RCC 7860 (cell line): Measurements from ENCODE around the gene PRKG1.

Source experiments
- DNase-seq: peaks from one replicate; pipeline ENCODE4 v3.0.0-alpha.2; 2015; ENCODE audit warnings: low spot score
- FAIRE-seq: peaks from 2 replicates; lab custom pipeline; 2012; peaks lifted over from hg19 to GRCh38; lab: Jason Lieb, UNC

Gene PRKG1

DNA sequence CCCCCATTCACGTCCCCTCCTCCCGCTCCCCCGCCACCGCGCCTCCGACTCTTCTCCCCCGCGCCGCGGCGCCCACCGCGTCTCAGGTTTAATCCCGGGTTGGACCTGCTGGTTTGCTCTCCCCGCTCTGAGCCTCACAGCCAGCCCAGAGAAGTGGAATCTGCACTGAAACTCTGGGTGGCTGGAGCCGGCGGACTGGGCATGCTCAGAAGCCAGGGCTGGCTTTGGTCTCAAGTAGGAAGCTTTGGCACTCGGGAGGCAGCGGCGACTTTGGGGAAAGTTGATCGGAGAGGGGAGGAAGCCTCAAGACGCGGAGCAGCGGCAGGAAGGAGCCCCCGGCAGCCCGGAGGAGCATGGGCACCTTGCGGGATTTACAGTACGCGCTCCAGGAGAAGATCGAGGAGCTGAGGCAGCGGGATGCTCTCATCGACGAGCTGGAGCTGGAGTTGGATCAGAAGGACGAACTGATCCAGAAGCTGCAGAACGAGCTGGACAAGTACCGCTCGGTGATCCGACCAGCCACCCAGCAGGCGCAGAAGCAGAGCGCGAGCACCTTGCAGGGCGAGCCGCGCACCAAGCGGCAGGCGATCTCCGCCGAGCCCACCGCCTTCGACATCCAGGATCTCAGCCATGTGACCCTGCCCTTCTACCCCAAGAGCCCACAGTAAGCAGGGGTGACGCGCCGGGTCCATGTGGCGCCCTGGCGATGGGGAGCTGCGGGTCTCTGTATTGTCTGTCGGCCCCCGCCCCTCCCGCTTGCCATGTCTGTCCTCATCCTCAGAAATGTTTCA is at the start of gene PRKG1:
Gene PRKG1, plus strand, starts transcription at position 250 of the 791 bp plus-strand sequence.
- FAIRE-seq (no peak), DNase-seq (no peak)

DNA sequence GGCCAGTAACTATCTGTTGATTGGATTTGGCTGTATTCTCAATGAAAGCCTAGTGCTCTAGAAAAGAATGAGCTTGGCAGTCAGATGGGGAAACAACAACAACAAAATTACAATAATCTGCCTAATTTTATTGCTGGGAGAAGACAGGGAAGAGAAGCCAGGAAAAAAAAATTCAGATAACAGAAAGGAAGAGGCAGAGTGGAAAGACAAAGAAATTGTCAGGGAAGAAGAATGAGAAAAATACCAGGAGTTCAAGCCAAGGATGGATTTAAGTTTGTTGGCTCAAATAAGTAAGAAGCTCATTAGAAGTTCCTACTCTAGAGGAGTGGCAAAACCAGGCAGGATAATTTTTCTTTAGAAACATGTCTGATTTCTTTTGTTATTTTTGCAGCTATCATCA is 45.9 kb upstream of the PRKG1 start:
- DNase-seq (no peak), FAIRE-seq (no peak)

DNA sequence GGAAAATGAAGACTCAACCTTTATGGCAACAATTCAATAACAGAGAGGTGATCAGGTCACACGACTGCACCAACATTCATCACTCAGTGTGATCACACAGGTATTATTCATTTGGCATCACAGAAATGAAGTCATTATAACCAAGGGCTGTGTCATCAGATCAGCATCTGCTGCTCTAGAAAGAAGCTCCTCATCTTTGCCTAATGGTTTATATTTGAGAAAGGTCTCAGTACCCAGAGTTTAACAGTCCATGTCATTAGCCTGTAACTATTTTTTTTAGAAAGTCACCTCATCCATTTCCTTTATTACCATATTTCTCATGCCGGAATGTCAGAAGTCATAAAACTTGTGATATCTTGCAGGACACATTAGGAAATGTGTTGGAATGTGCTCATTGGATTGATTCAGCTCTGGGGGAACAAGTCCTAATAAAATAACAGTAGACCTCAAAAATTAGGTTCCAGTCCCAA is 45.1 kb upstream of the PRKG1 start:
- DNase-seq (no peak), FAIRE-seq (no peak)

DNA sequence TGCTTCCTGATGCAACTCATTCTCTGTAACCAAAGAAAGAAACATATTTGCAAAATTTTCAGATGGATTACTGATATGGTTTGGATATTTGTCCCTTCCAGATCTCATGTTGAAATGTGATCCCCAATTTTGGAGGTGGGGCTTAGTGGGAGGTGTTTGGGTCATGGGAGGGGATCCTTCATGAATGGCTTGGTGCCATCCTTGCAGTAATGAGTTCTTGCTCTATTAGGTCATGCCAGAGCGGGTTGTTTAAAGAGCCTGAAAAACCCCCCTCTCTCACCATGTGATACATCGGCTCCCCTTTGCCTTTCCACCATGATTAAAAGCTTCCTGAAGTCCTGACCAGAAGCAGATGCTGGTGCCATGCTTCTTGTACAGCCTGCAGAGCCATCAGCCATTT is 43.8 kb upstream of the PRKG1 start:
- FAIRE-seq (no peak), DNase-seq (no peak)

DNA sequence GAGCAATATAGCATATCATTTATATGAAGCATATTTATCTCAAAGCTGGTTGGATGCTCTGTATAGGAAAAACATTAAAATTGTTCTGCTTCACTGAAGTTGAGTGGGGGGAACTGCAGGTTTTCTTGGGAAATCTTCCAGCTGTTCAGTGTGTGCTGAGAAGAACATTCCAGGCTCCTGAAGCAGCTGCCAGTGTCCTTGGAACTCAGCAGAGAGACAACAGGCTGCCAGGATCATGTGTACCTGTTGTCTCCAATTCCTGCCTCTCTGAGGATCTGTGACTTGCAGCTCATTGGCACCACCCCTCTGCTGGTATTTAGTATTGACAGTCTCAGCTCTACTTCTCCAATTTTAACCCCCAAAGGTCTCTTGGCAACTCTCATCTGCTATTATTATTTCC is 42.3 kb upstream of the PRKG1 start:
- FAIRE-seq (no peak), DNase-seq (no peak)

DNA sequence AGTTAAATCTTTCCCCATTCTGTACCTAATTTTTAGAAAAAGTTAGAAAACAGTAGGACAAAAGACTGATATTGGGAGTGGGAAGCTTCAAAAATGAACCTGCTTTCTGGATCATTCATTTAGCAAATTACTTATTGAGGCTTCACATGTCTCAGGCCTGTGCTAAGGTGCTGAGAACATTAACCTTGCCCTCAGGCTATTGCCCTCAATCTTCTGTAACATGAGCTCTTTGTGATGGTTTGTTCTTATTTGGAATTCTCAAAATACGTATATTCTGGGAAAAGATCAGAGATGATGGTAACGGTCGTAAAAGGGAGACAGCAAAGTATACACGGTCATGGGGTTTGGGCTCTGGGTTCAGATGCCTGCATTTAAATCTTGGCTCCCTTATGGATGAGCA is 39.5 kb upstream of the PRKG1 start:
- FAIRE-seq = no peak
- no peak for DNase-seq

DNA sequence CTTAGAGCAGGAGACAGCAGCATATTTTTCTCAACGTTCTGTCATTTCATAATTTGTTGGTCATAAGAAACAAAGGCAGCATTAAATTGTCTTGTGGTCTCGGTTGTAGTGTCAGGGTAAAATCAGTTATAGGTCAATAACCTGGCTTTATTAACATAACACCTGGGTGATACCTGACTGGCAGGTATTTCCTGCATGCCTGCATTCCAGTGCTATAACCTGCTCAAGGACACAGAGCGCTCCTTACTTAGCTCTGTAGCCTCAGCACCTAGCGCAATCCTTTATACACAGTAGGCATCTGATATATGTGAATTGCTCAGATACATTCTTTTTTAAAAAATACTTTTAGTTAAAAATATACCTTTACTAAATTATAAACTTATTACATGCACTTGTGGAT is 38.9 kb upstream of the PRKG1 start:
- no peak for DNase-seq
- no peak for FAIRE-seq

DNA sequence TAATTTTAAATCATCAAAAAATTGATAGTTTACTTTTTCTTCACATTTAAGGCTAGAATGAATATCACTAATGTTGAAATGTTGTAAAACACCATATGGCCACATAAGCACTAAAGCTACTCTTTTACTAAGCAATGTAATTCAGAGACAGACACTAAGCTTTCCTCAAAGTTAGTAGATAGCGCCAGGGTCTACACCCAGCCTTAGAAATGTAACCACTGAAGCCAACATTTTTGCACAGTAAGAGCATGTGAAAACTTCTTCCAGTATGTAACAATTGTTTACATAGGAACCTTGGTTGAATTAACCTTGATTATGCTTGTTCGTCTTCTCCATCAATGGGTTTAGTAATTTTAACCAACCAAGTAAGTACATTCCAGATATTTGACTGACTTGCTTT is 28.4 kb upstream of the PRKG1 start:
- FAIRE-seq = no peak
- no peak for DNase-seq

DNA sequence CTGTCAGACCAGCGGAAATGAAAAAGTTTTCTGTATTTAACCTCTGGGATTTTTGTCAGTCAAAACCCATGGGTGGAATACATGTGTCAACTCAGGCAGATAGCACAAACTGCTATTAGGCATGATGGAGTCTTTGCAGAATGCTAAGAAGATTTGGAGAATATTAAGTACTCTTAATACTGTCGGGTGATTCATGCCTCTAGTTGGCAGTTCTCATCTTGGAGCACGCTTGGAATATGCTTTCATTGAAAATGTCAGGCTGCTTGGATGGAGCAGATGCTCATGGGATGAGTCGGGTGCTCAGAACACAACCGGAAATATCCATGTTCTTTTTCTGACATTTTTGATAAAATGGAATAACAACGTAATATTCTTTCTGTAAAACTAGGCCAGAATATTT is 27.6 kb upstream of the PRKG1 start:
- no peak for DNase-seq
- no peak for FAIRE-seq

DNA sequence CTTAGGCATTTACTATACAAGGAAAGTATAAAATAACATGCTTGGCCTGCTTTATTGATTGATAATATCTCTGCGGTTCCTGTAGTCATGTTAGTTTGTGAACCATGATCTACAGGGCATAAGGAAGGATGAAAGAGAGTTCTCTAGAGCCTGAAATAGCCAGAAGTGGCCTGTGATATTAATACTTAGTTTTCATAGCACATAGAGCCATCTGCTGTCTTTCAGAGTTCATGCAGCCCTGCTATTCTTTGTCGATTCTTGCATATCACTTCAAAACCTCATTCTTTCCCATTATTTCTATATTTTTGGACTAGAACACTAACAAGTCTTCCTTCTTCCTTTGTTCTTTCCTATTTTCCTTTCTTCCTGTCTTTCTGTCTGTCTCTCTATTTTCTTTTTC is 26.4 kb upstream of the PRKG1 start:
- FAIRE-seq = no peak
- no peak for DNase-seq

DNA sequence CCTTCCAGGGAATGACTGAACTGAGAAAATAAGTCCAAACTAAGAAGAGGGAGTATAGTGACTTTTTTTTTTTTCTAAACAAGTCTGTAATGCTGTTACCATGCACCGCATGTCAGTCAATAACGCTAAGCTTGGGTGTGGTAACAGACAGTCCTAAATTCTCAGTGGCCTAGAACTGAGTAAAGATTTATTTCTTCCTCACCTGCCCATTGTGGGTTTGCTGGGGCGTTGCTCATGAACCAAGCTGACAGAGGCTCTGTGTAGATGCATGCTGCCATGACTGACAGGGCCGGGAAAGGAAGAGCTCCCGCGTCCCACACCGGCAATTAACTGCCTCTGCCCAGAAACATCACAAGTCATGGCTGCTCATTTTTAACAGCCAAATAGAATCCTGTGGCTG is 25.5 kb upstream of the PRKG1 start:
- FAIRE-seq (no peak), DNase-seq (no peak)

DNA sequence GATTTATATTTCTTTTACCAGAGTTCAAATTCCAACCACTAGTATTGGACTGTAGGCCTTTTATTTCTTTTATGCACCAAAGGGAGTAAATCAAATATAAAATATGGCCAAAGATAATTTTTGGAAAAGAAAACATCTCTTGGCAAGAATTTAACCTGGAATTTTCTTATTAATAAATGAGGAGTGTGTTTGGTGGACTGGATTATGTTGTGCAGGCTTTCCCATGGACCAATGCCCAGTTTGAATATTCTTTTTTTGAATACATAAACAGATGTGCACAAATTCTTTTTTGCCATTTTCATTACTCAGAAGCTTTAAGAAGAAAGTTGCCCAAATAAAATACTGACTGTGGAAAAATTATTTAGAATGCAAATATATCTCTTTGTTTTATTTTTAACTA is 22.1 kb upstream of the PRKG1 start:
- FAIRE-seq (no peak), DNase-seq (no peak)

DNA sequence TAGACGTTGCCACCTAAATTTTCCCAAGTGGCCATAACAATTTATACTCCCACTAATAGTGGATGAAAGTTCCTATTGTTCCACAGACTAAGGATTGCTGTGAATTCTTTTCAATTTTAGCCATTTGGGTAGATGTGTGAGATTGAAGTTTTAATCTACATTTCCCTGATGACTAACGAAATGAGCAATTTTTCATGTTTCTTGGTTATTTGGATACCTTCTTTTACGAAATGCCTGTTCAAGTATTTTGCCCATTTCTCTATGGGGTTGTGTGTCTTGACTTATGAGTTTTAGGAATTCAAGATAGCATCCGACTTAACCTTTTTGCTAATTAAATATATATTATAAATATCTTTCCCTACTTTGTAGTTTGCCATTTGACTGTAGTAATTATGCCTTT is 16.4 kb upstream of the PRKG1 start:
- FAIRE-seq = no peak
- DNase-seq = no peak

DNA sequence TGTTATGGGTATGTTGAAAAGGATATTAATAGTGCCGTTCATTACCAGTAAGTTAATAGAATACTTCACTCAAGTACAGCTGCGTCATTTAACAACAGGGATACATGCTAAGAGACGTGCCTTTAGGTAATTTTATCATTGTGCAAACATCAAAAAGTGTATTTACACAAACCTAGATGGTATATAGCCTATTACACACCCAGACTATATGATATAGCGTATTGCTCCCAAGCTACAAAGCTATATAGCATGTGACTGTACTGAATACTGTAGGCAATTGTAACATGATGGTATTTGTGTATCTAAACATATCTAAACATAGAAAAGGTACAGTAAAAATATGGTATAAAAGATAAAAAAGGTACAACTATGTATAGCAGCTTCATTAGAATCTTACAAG is 11.1 kb upstream of the PRKG1 start:
- FAIRE-seq = no peak
- no peak for DNase-seq

DNA sequence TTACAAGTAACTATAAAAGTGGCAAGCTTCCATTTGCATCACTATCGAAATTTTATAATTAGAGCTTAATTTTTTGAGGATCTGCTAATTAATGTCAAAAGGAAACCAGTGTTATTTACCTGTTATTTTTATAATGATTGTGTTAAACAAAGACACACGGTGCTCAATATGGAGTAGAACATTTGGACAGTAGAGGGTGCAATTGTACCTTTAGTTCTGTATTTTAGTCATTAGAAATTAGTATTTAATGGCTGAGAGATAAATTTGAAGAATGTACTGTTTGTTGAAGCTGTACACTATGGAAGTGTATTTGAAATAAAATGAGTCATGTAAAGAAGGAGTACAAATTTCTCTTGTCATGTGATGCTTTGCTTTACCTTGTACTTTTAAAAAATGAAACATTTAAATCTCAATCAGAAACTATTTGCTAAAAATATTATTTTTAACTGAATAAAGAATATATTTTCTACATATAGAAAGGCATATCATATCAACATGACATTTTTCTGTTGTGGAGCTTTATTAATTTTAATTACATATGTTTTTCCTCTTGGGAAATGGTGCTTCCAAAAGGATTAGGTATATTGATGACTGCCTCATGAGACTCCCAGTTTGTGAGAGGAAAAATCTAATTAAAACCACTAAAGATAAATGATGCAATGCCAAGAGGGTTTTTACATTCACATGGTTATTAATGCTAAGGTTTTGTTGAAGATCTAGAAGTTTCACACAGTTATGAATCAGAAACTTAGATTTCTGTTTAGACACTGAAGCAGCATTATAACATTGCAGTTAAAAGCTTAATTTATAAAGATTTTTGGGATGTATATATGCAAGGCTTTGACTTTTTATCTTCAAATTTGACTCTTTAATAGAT is 10.4 kb upstream of the PRKG1 start:
- peak; percentile 16 for DNase-seq
- FAIRE-seq = peak; percentile 78

DNA sequence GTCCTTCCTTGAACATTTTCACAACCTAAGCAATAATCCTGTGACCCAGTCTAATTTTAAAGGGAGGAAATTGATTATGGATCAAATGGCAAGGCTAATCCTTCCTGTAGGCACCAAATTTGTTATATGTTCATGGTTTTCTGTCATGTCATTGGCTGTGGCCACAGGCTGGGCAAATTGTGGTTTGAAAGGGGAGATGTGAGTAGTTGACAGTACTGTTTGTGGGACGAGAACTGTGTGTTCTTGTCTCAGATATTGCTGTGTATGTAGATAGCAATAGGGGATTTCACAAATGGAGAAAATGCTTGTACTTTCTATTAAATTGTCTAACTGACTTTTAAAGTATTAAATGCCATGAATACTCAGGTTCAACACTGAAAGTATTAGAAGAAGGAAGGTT is 8.1 kb upstream of the PRKG1 start:
- FAIRE-seq (no peak), DNase-seq (no peak)

DNA sequence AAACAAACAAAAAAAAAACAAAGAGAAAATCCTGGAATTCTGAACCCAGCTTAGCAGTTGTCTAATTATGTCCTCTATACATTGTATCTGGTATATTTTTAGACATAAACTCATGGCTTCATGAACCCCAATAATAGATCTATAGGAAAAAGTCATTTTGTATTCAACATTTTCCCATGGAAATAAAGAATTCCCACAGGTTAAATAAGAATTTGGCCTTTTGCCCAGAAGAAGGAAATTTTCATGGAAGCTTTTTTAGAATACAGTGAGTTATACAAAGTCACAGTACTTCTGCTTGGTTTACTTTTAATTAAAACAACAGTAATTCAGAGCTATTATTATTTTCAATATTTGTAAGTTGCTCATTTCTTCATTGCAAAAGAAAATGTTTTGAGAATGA is 2.1 kb upstream of the PRKG1 start:
- DNase-seq = no peak
- FAIRE-seq = no peak

DNA sequence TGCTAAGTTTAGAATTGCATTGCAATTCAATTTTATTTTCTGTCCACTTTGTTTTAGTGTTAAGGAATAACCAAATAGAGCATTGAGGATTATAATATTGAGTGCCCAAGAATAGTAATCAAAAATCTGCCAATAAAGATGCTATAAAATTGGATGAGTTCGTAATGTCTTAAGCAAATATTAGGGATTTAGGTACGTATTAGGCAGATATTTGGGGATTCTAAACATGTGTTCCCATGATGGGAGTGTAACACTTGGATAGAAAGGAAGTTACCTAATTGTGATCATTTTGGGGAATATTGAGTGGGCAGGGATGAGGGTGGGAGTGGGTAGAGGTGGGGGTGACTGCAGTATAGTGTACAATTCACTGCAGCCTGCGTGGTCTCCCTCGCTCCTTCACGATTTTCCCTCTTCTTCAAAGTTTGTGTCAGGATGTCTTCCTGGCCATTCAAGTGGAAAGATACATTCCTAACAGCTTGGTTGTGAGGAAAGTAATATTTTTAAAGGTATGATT is 1.3 kb upstream of the PRKG1 start:
- DNase-seq = no peak
- no peak for FAIRE-seq

DNA sequence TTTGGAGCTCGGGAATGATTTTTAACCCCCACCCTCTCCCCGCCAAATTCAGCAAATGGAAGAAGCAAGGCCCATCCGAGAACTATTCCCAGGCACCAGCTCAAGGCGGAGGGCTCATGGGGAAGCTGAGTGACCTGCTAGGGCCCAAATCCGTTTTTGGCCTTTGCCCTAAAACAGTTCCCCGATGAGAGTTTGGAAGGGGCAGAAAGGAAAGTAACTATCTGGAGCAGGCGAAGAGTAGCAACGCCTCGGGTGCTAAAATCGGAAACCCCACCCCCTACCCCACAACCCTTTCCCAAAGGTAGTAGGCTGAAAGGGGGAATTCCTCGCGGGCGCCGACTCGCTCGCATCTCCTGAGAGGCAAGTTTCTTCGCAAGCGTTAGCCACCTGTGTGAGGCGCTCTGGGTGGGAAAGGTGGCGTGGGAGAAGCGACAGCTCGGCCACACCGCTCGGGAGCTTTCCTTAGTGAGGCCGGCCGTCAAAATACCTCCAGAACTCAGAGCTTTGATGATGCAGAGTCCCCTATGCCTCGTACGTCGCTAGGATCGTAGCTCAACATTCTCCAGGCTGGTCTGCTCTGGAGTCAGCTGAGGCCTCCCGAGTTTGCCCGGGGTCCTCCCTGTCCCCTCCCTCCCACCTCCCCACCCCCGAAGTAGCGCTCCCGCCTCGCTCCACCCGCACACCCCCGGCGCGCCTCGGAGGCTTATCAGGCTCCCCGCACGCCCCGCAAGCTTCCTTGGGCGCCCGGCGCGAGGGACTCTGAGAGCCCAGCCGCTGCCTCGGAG is 642 bp upstream of the PRKG1 start:
- DNase-seq (no peak), FAIRE-seq (no peak)

DNA sequence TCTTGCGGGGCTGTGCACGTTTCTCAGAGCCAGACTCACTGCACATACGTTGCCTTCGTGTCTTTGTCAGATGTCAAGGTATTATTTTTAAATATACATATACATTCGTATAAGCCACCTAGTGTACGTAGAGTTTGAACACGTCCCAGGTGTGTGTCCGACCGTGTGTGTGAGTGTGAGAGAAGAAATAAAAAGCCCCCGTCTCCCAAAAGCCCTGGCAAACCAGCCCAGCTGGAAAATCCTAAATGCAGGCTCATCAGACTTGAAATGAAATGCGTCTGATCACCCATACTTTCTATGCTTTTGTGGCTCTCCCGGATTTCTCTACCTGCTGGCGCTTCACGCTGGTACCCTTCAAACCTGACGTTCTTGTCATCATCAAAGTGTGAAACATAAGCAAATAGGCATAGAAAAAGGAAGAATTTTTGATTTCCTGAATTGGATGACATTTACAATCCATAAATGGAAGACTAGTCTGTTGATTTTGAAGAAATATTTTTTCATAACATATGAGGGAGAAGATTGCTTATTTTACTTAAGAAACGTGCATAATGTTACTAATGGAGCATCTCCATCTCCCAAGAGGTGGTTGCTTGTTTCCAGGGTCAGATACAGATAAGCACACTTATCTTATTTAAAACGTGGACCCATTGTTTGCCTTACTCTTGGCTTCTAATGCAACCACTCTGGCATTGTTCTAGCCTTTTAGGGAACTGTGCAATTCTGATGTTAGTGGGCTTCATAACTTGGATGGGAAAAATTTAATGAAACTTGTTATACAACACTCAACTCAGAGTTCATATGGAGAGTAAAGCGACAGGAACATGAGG is 971 bp downstream of the PRKG1 start:
- FAIRE-seq = no peak
- DNase-seq = no peak
